SJCRH30 (cell line): ENCODE measurements around the gene HRH3. TPM values are rescaled to one million over a fixed set of nuclear protein-coding genes. Genes with fewer than 3 reads are reported as not detected.

ENCODE experiments used
- DNase-seq, 2 experiments: peaks; one replicate each; pipeline ENCODE4 v3.0.0-alpha.2; 2015 to 2020
- H3K27ac ChIP-seq: fragments of 250-450 bp; sonication (Bioruptor Pico); 2 replicates; pipeline ENCODE4 v1.5.1; 2020; ENCODE audit warnings: mild to moderate bottlenecking, moderate library complexity
- H3K27me3 ChIP-seq: fragments of 250-450 bp; sonication (Bioruptor Pico); 2 replicates; pipeline ENCODE4 v1.5.1; 2020; ENCODE audit warnings: mild to moderate bottlenecking, moderate library complexity
- H3K36me3 ChIP-seq: fragments of 250-450 bp; sonication (Bioruptor Pico); 2 replicates; pipeline ENCODE4 v1.5.1; 2020; ENCODE audit warnings: mild to moderate bottlenecking, moderate library complexity
- H3K4me1 ChIP-seq: fragments of 250-450 bp; sonication (Bioruptor Pico); 2 replicates; pipeline ENCODE4 v1.5.1; 2020; ENCODE audit warnings: mild to moderate bottlenecking, moderate library complexity
- H3K4me3 ChIP-seq: fragments of 250-450 bp; sonication (Bioruptor Pico); 2 replicates; pipeline ENCODE4 v1.5.1; 2020; ENCODE audit warnings: mild to moderate bottlenecking, moderate library complexity
- H3K9me3 ChIP-seq: fragments of 250-450 bp; sonication (Bioruptor Pico); replicated peaks from 2 replicates; pipeline ENCODE4 v1.5.1; 2020; ENCODE audit warnings: mild to moderate bottlenecking, moderate library complexity
- total RNA-seq: library from RNA; depleted of rRNA; stranded (reverse); fragments of >200 nt; shearing (Covaris generic); gene quantifications from 2 replicates; pipeline ENCODE4 v1.2.3, GENCODE V29; 2014

The HRH3 gene
- total RNA-seq, 1 experiment from 2014 or later = not detected

GRCh38 chr20:62181808-62182207 lies 38.3 kb downstream of the HRH3 start:
- H3K27ac ChIP-seq = no peak overlapping the region

GRCh38 chr20:62179162-62179504 lies 40.9 kb downstream of the HRH3 start:
- no peaks in the 10 kb centered on the region for H3K27me3 ChIP-seq
- H3K9me3 ChIP-seq = no peaks in the 10 kb centered on the region
- no peak overlapping the region for H3K27ac ChIP-seq
- H3K4me3 ChIP-seq = no peak overlapping the region
- no peak for DNase-seq
- H3K36me3 ChIP-seq = peaks cover 49% of the 10 kb centered on the region
- H3K4me1 ChIP-seq = peaks cover 15% of the 10 kb centered on the region; the same call in 1 of the 2 replicates

More at GRCh38 chr20:62181808-62182207, 38.3 kb downstream of the HRH3 start:
- Histone ChIP-seq H3K9me3 (no peaks in the 10 kb centered on the region), H3K27me3 (no peaks in the 10 kb centered on the region), H3K36me3 (peaks cover 30% of the 10 kb centered on the region), H3K4me3 (peak overlapping the region; percentile 96), H3K4me1 (peaks cover 15% of the 10 kb centered on the region; the same call in 1 of the 2 replicates)
- DNase-seq = no peak

- no peak for DNase-seq
- peaks cover 11% of the 10 kb centered on the region; the same call in 1 of the 2 replicates for H3K4me1 ChIP-seq
- H3K27me3 ChIP-seq = no peaks in the 10 kb centered on the region
- no peaks in the 10 kb centered on the region for H3K9me3 ChIP-seq
- peaks cover 53% of the 10 kb centered on the region for H3K36me3 ChIP-seq
- H3K27ac ChIP-seq = no peak overlapping the region
- no peak overlapping the region for H3K4me3 ChIP-seq
Measured at GRCh38 chr20:62178316-62179161, 41.5 kb downstream of the HRH3 start.

DNA sequence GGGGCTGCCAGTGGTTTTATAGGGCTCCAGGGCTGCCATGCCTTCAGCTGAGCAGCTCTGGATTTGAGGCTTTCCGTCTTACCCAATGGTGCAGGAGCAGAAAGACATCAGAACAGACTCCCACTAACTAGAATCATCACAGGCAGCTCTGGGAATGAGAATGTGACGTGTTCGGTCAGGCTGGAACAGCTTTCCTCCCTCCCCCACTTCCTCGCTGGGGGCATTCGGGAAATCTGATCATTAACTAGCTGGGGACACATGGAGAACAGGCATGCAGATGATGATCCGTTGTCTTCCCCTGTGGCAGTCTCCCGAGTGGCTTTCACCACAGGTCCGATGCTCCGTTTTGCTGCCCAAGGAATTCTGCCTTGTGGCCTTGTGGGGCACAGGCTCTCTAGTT lies 42.8 kb downstream of the HRH3 start:
- Histone ChIP-seq H3K4me3 (no peak overlapping the region), H3K4me1 (peaks cover 9% of the 10 kb centered on the region; the same call in 1 of the 2 replicates), H3K27me3 (no peaks in the 10 kb centered on the region), H3K9me3 (no peaks in the 10 kb centered on the region), H3K27ac (no peak overlapping the region), H3K36me3 (peaks cover 61% of the 10 kb centered on the region)
- DNase-seq = no peak

GRCh38 chr20:62176866-62177265 lies 43.2 kb downstream of the HRH3 start:
- DNase-seq = no peak

GRCh38 chr20:62175711-62176110 lies 44.4 kb downstream of the HRH3 start:
- DNase-seq = no peak
- no peaks in the 10 kb centered on the region for H3K4me1 ChIP-seq
- no peak overlapping the region for H3K27ac ChIP-seq
- no peak overlapping the region for H3K4me3 ChIP-seq
- no peaks in the 10 kb centered on the region for H3K9me3 ChIP-seq
- no peaks in the 10 kb centered on the region for H3K27me3 ChIP-seq
- H3K36me3 ChIP-seq = peaks cover 56% of the 10 kb centered on the region

More at GRCh38 chr20:62176866-62177265, 43.2 kb downstream of the HRH3 start:
- H3K27ac ChIP-seq = no peak overlapping the region
- H3K4me3 ChIP-seq = no peak overlapping the region
- H3K36me3 ChIP-seq = peaks cover 61% of the 10 kb centered on the region
- no peaks in the 10 kb centered on the region for H3K27me3 ChIP-seq
- H3K4me1 ChIP-seq = peaks cover 6% of the 10 kb centered on the region; the same call in 1 of the 2 replicates
- H3K9me3 ChIP-seq = no peaks in the 10 kb centered on the region

DNA sequence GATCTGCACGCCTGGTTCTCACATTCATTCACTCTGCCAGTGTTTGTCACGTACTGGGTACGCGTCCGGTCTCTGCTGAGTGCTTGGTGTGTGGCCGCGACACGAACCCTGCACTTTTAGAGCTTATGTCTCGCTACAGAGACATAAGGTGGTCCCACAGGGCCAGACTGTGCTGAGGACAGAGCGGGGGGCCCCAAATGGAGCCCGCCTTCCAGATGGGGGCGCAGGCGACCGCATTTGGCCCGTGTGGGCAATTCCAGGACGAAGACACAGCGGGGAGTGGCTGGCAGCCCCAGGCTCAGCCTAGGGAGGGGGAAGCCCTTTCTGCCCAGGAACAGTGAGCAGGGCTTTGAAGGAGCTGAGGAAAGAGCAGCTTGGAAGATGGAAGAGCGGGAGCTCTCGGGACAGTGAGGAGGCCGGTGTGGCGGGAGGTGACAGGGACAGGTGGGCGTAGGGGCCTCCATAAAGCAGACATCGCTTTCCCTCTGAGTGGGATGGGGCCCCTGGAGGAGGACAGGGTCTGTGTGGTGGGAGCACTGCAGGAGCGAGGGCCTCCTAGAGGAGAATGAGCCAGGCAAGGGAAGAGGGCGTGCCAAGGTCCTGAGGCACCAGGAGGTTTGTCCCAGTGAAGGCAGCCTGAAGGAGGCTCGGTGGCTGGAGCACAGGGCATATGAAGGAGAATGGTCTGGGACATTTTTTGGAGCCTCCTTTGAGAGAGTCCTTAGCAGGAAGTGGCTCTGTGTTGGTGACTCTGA lies 45.0 kb downstream of the HRH3 start:
- Histone ChIP-seq H3K27me3 (no peaks in the 10 kb centered on the region), H3K36me3 (peaks cover 49% of the 10 kb centered on the region), H3K9me3 (no peaks in the 10 kb centered on the region), H3K27ac (no peak overlapping the region), H3K4me1 (no peaks in the 10 kb centered on the region), H3K4me3 (no peak overlapping the region)
- no peak for DNase-seq

DNA sequence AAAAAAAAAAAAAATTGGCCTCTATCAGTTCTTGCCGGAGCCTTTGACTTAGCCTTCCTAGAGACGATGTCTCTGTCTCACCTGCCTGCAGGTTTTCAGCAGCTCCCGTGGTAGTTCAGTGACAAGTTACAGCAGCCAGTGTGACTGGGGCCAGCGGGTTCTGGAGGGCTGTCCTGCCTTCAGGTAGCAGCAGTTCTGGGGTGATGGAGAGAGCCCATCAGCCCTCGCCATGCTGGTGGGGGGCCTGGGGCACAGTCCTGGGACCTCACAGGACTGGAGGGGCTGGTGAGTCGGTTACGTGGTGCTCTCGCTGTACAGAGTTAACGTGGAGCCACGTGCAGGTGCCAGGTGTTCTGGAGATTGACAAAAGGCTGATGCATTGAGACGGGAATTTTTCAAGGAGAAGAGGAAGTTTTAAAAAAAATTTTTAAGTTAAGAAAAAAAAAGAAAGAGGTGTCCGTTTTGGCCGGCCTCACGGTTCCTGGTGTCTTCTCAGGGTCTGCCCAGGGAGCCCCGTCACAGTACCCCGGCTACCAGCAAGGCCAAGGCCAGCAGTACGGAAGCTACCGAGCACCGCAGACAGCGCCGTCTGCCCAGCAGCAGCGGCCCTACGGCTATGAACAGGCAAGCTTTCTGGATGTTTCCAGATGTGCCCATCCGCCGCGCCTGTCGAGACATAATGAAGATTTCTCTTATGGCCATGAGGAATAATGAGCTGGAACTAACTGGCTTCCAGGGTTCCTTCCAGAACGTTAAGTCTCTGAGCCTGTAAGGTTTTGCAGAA lies 45.9 kb downstream of the HRH3 start:
- H3K4me1 ChIP-seq = no peaks in the 10 kb centered on the region

GRCh38 chr20:62172666-62173065 lies 47.4 kb downstream of the HRH3 start:
- H3K36me3 ChIP-seq = peaks cover 57% of the 10 kb centered on the region
- H3K27me3 ChIP-seq = no peaks in the 10 kb centered on the region
- H3K4me3 ChIP-seq = no peak overlapping the region
- no peaks in the 10 kb centered on the region for H3K9me3 ChIP-seq
- no peak for DNase-seq
- H3K4me1 ChIP-seq = no peaks in the 10 kb centered on the region
- H3K27ac ChIP-seq = no peak overlapping the region

More for the DNA sequence above, 45.9 kb downstream of the HRH3 start:
- Histone ChIP-seq H3K27ac (no peak overlapping the region), H3K27me3 (no peaks in the 10 kb centered on the region), H3K4me3 (no peak overlapping the region), H3K36me3 (peaks cover 50% of the 10 kb centered on the region), H3K9me3 (no peaks in the 10 kb centered on the region)
- no peak for DNase-seq

GRCh38 chr20:62171245-62171644 lies 48.8 kb downstream of the HRH3 start:
- Histone ChIP-seq H3K4me1 (peaks cover 4% of the 10 kb centered on the region; the same call in 1 of the 2 replicates), H3K4me3 (no peak overlapping the region), H3K36me3 (peaks cover 61% of the 10 kb centered on the region), H3K27me3 (no peaks in the 10 kb centered on the region), H3K9me3 (no peaks in the 10 kb centered on the region), H3K27ac (no peak overlapping the region)
- no peak for DNase-seq

GRCh38 chr20:62170536-62170935 lies 49.5 kb downstream of the HRH3 start:
- Histone ChIP-seq H3K27me3 (no peaks in the 10 kb centered on the region), H3K4me3 (no peak overlapping the region), H3K27ac (no peak overlapping the region), H3K4me1 (peaks cover 5% of the 10 kb centered on the region; the same call in 1 of the 2 replicates), H3K36me3 (peaks cover 60% of the 10 kb centered on the region), H3K9me3 (no peaks in the 10 kb centered on the region)
- DNase-seq = no peak

- peaks cover 63% of the 10 kb centered on the region for H3K36me3 ChIP-seq
- no peak overlapping the region for H3K4me3 ChIP-seq
- H3K27ac ChIP-seq = no peak overlapping the region
- H3K9me3 ChIP-seq = no peaks in the 10 kb centered on the region
- peaks cover 5% of the 10 kb centered on the region; the same call in 1 of the 2 replicates for H3K4me1 ChIP-seq
- DNase-seq = no peak
- H3K27me3 ChIP-seq = no peaks in the 10 kb centered on the region
Measured at GRCh38 chr20:62168890-62169435, 51.1 kb downstream of the HRH3 start.

DNA sequence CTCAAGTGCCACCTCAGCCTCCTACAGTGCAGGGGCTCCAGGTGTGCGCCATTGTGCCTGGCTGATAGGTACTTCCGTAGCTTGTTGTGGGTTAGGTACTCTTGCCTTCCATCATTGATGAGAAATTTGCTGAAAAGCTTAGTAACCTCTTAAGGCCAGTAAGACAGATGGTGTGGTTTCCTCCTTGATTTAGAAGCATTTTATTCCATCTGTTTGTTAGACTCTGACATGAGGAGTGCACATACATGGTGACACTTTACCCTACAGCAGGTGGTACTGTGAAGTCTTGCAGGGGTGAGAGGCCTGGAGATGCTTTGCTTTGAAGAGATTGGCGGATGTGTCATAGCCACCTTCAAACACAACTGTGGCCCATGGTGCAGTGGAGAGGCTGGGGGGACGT lies 52.0 kb downstream of the HRH3 start:
- H3K36me3 ChIP-seq = peaks cover 63% of the 10 kb centered on the region
- no peak overlapping the region for H3K27ac ChIP-seq
- no peaks in the 10 kb centered on the region for H3K9me3 ChIP-seq
- peaks cover 5% of the 10 kb centered on the region; the same call in 1 of the 2 replicates for H3K4me1 ChIP-seq
- H3K4me3 ChIP-seq = no peak overlapping the region
- no peaks in the 10 kb centered on the region for H3K27me3 ChIP-seq
- no peak for DNase-seq

DNA sequence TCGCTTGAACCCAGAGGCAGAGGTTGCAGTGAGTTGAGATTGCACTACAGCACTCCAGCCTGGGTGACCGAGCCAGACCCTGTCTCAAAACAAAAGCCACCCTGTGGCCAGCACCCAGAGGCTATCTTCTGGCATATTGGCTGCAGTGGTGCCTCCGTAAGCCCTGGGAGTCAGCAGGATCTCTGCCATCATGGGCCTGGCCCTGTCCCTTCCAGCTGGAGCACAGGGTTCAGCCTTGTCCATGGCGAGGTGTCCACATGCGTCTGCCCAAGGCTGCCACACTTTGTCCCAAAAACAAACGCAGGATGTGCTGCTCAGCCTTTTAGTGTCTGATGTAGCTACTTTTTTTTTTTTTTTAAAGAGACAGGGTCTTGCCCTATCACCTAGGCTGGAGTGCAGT lies 52.6 kb downstream of the HRH3 start:
- DNase-seq = no peak
- Histone ChIP-seq H3K4me3 (no peak overlapping the region), H3K27me3 (no peaks in the 10 kb centered on the region), H3K9me3 (no peaks in the 10 kb centered on the region), H3K4me1 (peaks cover 5% of the 10 kb centered on the region; the same call in 1 of the 2 replicates), H3K27ac (no peak overlapping the region), H3K36me3 (peaks cover 65% of the 10 kb centered on the region)
